ENCODE measurements around the gene EPHA1. TPM values are rescaled to one million over a fixed set of nuclear protein-coding genes. Genes with fewer than 3 reads are reported as not detected.

Gene EPHA1
- total and polyA plus RNA-seq, 5 donors from 2014 or later = 1.4 to 10.3 (median 5.0) TPM

- Histone ChIP-seq H3K4me3 (ENCODE audit: low read depth, low read length) (peak overlapping the region; percentile 91), H3K36me3 (ENCODE audit: control insufficient read depth, insufficient read depth, low read length) (no peaks in the 10 kb centered on the region), H3K27me3 (ENCODE audit: control insufficient read depth, insufficient read depth, low read length) (no peaks in the 10 kb centered on the region), H3K4me1 (ENCODE audit: control insufficient read depth, insufficient read depth, low read length, poor library complexity, severe bottlenecking) (peaks cover 69% of the 10 kb centered on the region), H3K9me3 (ENCODE audit: control insufficient read depth in 2 of 2, low read length in 2 of 2) (no peaks in the 10 kb centered on the region), H3K27ac (ENCODE audit: insufficient read depth, low read length, poor library complexity, severe bottlenecking) (peak overlapping the region; percentile 96)
- Mint-ChIP-seq H3K4me3 (peak overlapping the region; percentile 91 to 99 (median 94)), H3K9me3 (peaks cover 0 to 1% (median 0%) of the 10 kb centered on the region in 7 donors), H3K4me1 (peaks cover 33 to 46% (median 40%) of the 10 kb centered on the region in 4 donors), H3K27me3 (no peaks in the 10 kb centered on the region), H3K36me3 (peaks cover 4% of the 10 kb centered on the region), H3K27ac (peak overlapping the region; percentile 91 to 98 (median 95))
- ATAC-seq (ENCODE audit: low read depth in 2 of 2) (peak; percentile 51 to 52), DNase-seq (peak; percentile 72 to 92 (median 85))
Measured at GRCh38 chr7:143380260-143380645, 28.4 kb downstream of the EPHA1 start.

DNA sequence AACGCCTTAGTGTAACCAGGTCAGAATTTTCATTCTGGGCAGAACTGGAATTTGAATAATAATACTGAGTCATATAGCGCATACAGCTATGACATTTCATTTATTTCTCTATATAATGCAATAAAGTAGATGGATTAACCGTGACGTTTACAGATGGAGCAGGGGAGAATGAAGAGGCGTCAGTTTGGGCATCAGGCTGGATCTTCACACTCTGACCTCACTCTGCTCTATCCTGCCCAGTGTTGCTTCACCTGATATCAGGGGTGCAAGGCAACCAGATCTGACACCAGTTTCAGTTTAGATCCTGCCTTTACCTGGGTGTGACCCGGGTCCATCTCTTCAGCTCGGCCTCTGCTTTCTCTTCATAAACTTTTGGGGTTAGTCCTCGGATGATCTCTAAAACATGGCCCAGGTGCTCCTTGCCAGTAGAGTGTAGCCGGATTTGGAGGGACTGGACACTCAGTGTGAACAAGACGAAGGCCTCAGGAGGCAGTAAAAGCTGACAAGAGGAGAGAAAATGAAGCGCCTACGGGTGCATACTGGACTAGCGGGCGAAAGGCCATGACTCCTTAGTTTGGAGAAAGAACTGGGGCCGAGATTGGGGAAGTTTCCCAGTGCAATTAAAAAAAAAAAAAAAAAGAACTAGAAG, 28.9 kb downstream of the EPHA1 start:
- Mint-ChIP-seq H3K9me3 (peaks cover 0 to 1% (median 0%) of the 10 kb centered on the region in 7 donors), H3K4me3 (peak overlapping the region; percentile 91 to 99 (median 94)), H3K4me1 (peaks cover 37 to 51% (median 45%) of the 10 kb centered on the region in 4 donors), H3K36me3 (peaks cover 4% of the 10 kb centered on the region), H3K27ac (peak overlapping the region; percentile 91 to 98 (median 95)), H3K27me3 (no peaks in the 10 kb centered on the region)
- H3K27me3 ChIP-seq (ENCODE audit: control insufficient read depth, insufficient read depth, low read length) = no peaks in the 10 kb centered on the region
- H3K9me3 ChIP-seq (ENCODE audit: control insufficient read depth in 2 of 2, low read length in 2 of 2) = no peaks in the 10 kb centered on the region
- DNase-seq = peak in 1 of 3 donors; percentile 42
- no peaks in the 10 kb centered on the region for H3K36me3 ChIP-seq (ENCODE audit: control insufficient read depth, insufficient read depth, low read length)
- peak overlapping the region; percentile 96 for H3K27ac ChIP-seq (ENCODE audit: insufficient read depth, low read length, poor library complexity, severe bottlenecking)
- H3K4me3 ChIP-seq (ENCODE audit: low read depth, low read length) = peak overlapping the region; percentile 91
- no peak for ATAC-seq (ENCODE audit: low read depth in 2 of 2)
- H3K4me1 ChIP-seq (ENCODE audit: control insufficient read depth, insufficient read depth, low read length, poor library complexity, severe bottlenecking) = peaks cover 69% of the 10 kb centered on the region

GRCh38 chr7:143376396-143376795, 32.3 kb downstream of the EPHA1 start:
- no peaks in the 10 kb centered on the region for H3K9me3 ChIP-seq (ENCODE audit: control insufficient read depth in 2 of 2, low read length in 2 of 2)
- ATAC-seq (ENCODE audit: low read depth in 2 of 2) = no peak
- peaks cover 52% of the 10 kb centered on the region for H3K4me1 ChIP-seq (ENCODE audit: control insufficient read depth, insufficient read depth, low read length, poor library complexity, severe bottlenecking)
- H3K36me3 ChIP-seq (ENCODE audit: control insufficient read depth, insufficient read depth, low read length) = no peaks in the 10 kb centered on the region
- DNase-seq = no peak
- Mint-ChIP-seq H3K27ac (peak overlapping the region; percentile 94 to 99 (median 95)), H3K36me3 (peaks cover 4% of the 10 kb centered on the region), H3K4me3 (peak overlapping the region in 2 of 4 donors; percentile 71 to 84), H3K4me1 (peaks cover 51 to 78% (median 61%) of the 10 kb centered on the region in 4 donors), H3K27me3 (no peaks in the 10 kb centered on the region), H3K9me3 (peaks cover 0 to 1% (median 0%) of the 10 kb centered on the region in 7 donors)
- H3K4me3 ChIP-seq (ENCODE audit: low read depth, low read length) = peak overlapping the region; percentile 56
- no peaks in the 10 kb centered on the region for H3K27me3 ChIP-seq (ENCODE audit: control insufficient read depth, insufficient read depth, low read length)
- H3K27ac ChIP-seq (ENCODE audit: insufficient read depth, low read length, poor library complexity, severe bottlenecking) = peak overlapping the region; percentile 83

DNA sequence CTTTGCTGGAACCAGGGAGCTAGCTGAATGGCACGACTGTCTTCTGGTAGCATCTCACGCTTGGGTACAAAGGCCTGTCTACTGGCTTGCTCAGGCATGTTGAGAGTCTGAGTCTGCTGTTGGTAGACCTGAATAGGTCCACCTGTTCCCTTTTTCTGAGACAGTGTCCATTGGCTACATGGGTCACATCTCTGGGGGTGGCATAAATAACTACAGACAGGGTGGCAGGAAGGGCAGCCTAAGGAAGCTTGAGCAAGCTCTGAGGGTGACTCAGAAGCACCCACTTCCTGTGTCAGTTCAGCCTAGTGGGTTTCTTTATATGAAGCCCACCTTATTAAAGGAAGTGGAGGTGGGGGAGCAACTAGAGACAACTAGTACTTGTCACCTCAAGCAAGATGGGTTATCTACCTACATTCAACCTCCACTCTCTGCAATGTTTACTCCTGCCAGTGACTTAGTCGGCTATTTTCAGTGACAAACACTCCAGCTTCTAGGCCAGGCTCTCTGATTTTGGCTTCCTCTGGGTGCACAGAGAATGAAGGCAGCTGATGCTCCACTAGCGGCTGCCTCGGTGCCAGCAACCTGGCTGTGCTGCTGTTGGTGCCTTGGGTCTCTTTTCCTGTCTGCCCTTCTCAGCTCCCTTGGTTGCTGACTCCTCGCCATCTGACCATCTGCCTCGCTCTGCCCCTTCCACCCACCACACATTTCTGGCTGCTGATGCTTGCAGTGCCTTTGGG, 33.2 kb downstream of the EPHA1 start:
- peak; percentile 34 to 87 (median 55) for DNase-seq
- peak overlapping the region; percentile 56 for H3K4me3 ChIP-seq (ENCODE audit: low read depth, low read length)
- H3K9me3 ChIP-seq (ENCODE audit: control insufficient read depth in 2 of 2, low read length in 2 of 2) = no peaks in the 10 kb centered on the region

DNA sequence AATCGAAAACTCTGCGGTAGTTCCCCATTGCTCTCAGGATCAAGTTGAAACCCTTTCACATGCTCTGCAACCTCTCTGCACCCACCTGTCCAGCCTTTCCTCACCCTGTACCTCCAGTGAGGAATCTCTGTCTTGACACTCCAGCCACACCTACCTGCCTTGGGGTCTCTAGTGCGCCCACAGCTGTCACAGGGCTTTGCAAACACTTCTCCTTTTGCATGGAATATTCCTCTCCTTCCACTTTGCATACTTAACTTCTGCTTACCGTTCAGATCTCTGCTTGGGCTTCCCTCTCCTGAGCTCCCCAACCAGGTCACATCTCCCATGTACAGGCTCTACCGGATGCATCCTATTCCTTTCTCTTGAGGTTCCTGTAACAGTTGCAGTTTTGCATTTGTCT, 34.1 kb downstream of the EPHA1 start:
- Histone ChIP-seq H3K27ac (ENCODE audit: insufficient read depth, low read length, poor library complexity, severe bottlenecking) (peak overlapping the region; percentile 83), H3K4me3 (ENCODE audit: low read depth, low read length) (no peak overlapping the region), H3K9me3 (ENCODE audit: control insufficient read depth in 2 of 2, low read length in 2 of 2) (no peaks in the 10 kb centered on the region), H3K36me3 (ENCODE audit: control insufficient read depth, insufficient read depth, low read length) (no peaks in the 10 kb centered on the region), H3K27me3 (ENCODE audit: control insufficient read depth, insufficient read depth, low read length) (no peaks in the 10 kb centered on the region), H3K4me1 (ENCODE audit: control insufficient read depth, insufficient read depth, low read length, poor library complexity, severe bottlenecking) (peaks cover 47% of the 10 kb centered on the region)
- DNase-seq (no peak), ATAC-seq (ENCODE audit: low read depth in 2 of 2) (no peak)
- H3K36me3 Mint-ChIP-seq = peaks cover 4% of the 10 kb centered on the region
- peaks cover 49 to 74% (median 56%) of the 10 kb centered on the region in 4 donors for H3K4me1 Mint-ChIP-seq
- peak overlapping the region in 1 of 4 donors; percentile 84 for H3K4me3 Mint-ChIP-seq
- peak overlapping the region; percentile 94 to 99 (median 95) for H3K27ac Mint-ChIP-seq
- H3K9me3 Mint-ChIP-seq = no peaks in the 10 kb centered on the region
- no peaks in the 10 kb centered on the region for H3K27me3 Mint-ChIP-seq

More for the DNA sequence above, 33.2 kb downstream of the EPHA1 start:
- Mint-ChIP-seq H3K4me1 (peaks cover 51 to 80% (median 61%) of the 10 kb centered on the region in 4 donors), H3K27ac (peak overlapping the region; percentile 94 to 99 (median 95)), H3K27me3 (no peaks in the 10 kb centered on the region), H3K4me3 (peak overlapping the region; percentile 59 to 84 (median 63)), H3K9me3 (peaks cover 0 to 1% (median 0%) of the 10 kb centered on the region in 7 donors), H3K36me3 (peaks cover 4% of the 10 kb centered on the region)
- peak; percentile 76 to 80 for ATAC-seq (ENCODE audit: low read depth in 2 of 2)
- Histone ChIP-seq H3K27ac (ENCODE audit: insufficient read depth, low read length, poor library complexity, severe bottlenecking) (peak overlapping the region; percentile 83), H3K4me1 (ENCODE audit: control insufficient read depth, insufficient read depth, low read length, poor library complexity, severe bottlenecking) (peaks cover 52% of the 10 kb centered on the region), H3K36me3 (ENCODE audit: control insufficient read depth, insufficient read depth, low read length) (no peaks in the 10 kb centered on the region), H3K27me3 (ENCODE audit: control insufficient read depth, insufficient read depth, low read length) (no peaks in the 10 kb centered on the region)

DNA sequence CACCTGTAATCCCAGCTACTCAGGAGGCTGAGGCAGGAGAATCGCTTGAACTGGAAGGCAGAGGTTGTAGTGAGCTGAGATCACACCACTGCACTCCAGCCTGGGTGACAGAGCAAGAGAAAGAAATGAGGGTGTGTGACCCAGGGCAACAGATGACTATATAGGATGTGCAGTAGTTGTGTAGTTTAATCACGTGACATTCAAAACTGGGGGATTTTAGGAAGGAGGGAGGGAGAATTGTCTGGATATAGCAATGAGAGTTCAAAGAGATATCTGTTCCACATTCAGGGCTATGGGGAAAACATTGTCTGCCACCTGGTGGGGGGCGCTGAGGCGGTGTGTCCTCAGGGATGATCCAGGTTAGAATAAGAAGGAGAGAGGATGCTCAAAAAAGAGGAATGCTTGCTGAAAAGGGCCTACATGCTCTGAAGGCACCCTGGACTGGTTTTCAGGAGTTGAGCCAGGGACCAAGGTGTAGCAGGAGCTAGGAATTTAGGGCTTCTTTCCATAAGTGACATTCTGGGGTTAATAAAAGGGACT, 35.3 kb downstream of the EPHA1 start:
- DNase-seq (no peak), ATAC-seq (ENCODE audit: low read depth in 2 of 2) (no peak)
- Mint-ChIP-seq H3K4me3 (no peak overlapping the region), H3K27ac (peak overlapping the region in 2 of 3 donors; percentile 73 to 84), H3K36me3 (peaks cover 4% of the 10 kb centered on the region), H3K4me1 (peaks cover 40 to 62% (median 45%) of the 10 kb centered on the region in 4 donors), H3K27me3 (peaks cover 5% of the 10 kb centered on the region), H3K9me3 (no peaks in the 10 kb centered on the region)
- Histone ChIP-seq H3K27ac (ENCODE audit: insufficient read depth, low read length, poor library complexity, severe bottlenecking) (no peak overlapping the region), H3K9me3 (ENCODE audit: control insufficient read depth in 2 of 2, low read length in 2 of 2) (no peaks in the 10 kb centered on the region), H3K36me3 (ENCODE audit: control insufficient read depth, insufficient read depth, low read length) (no peaks in the 10 kb centered on the region), H3K4me1 (ENCODE audit: control insufficient read depth, insufficient read depth, low read length, poor library complexity, severe bottlenecking) (peaks cover 34% of the 10 kb centered on the region), H3K4me3 (ENCODE audit: low read depth, low read length) (no peak overlapping the region), H3K27me3 (ENCODE audit: control insufficient read depth, insufficient read depth, low read length) (no peaks in the 10 kb centered on the region)

GRCh38 chr7:143372070-143372469, 36.6 kb downstream of the EPHA1 start:
- Histone ChIP-seq H3K9me3 (ENCODE audit: control insufficient read depth in 2 of 2, low read length in 2 of 2) (no peaks in the 10 kb centered on the region), H3K36me3 (ENCODE audit: control insufficient read depth, insufficient read depth, low read length) (no peaks in the 10 kb centered on the region), H3K27me3 (ENCODE audit: control insufficient read depth, insufficient read depth, low read length) (peaks cover 1% of the 10 kb centered on the region), H3K4me1 (ENCODE audit: control insufficient read depth, insufficient read depth, low read length, poor library complexity, severe bottlenecking) (peaks cover 34% of the 10 kb centered on the region), H3K27ac (ENCODE audit: insufficient read depth, low read length, poor library complexity, severe bottlenecking) (peak overlapping the region; percentile 15), H3K4me3 (ENCODE audit: low read depth, low read length) (no peak overlapping the region)
- H3K4me3 Mint-ChIP-seq = peak overlapping the region in 3 of 4 donors; percentile 12 to 91 (median 26)
- H3K27ac Mint-ChIP-seq = peak overlapping the region; percentile 70 to 86 (median 78)
- H3K36me3 Mint-ChIP-seq = peaks cover under 1% of the 10 kb centered on the region
- H3K9me3 Mint-ChIP-seq = no peaks in the 10 kb centered on the region
- peaks cover 33 to 54% (median 38%) of the 10 kb centered on the region in 4 donors for H3K4me1 Mint-ChIP-seq
- ATAC-seq (ENCODE audit: low read depth in 2 of 2) (peak; percentile 38 to 54), DNase-seq (peak in 2 of 3 donors; percentile 33 to 64)
- peaks cover 10% of the 10 kb centered on the region for H3K27me3 Mint-ChIP-seq
